Astrocyte (in vitro differentiated cells and primary cell): ENCODE data around the gene MON1B. TPM values are rescaled to one million over a fixed set of nuclear protein-coding genes. Genes with fewer than 3 reads are reported as not detected.

Experiments used
- DNase-seq: peaks from one replicate; pipeline ENCODE4 v3.0.0-alpha.2; 2010; ENCODE audit warnings: low read depth
- FAIRE-seq: peaks from 2 replicates; lab custom pipeline; 2011; peaks lifted over from hg19 to GRCh38; lab: Jason Lieb, UNC
- H2AFZ ChIP-seq: 2 replicates; pipeline ENCODE4 v1.6.0; 2012; ENCODE audit warnings: low read depth, low read length, inconsistent platforms
- H3K27ac ChIP-seq: 2 replicates; pipeline ENCODE4 v1.5.1; 2011; ENCODE audit warnings: low read depth, low read length, inconsistent platforms
- H3K27me3 ChIP-seq: 2 replicates; pipeline ENCODE4 v1.6.0; 2011; ENCODE audit warnings: low read length, inconsistent platforms; ENCODE audit not compliant: insufficient read depth
- H3K36me3 ChIP-seq: 2 replicates; pipeline ENCODE4 v1.5.1; 2011; ENCODE audit warnings: low read length, inconsistent platforms; ENCODE audit not compliant: insufficient read depth
- H3K4me1 ChIP-seq: 2 replicates; pipeline ENCODE4 v1.5.1; 2011; ENCODE audit warnings: low read length, inconsistent platforms; ENCODE audit not compliant: insufficient read depth
- H3K4me2 ChIP-seq: 2 replicates; pipeline ENCODE4 v1.6.0; 2012; ENCODE audit warnings: low read length, inconsistent platforms
- H3K4me3 ChIP-seq: 2 replicates; pipeline ENCODE4 v1.5.1; 2011; ENCODE audit warnings: low read depth, mild to moderate bottlenecking, low read length, inconsistent platforms; ENCODE audit not compliant: insufficient read depth
- H3K79me2 ChIP-seq: 2 replicates; pipeline ENCODE4 v1.6.0; 2012; ENCODE audit warnings: mild to moderate bottlenecking, low read length, inconsistent platforms; ENCODE audit not compliant: insufficient read depth
- H3K9ac ChIP-seq: 2 replicates; pipeline ENCODE4 v1.6.0; 2012; ENCODE audit warnings: mild to moderate bottlenecking, low read length, inconsistent platforms
- H3K9me3 ChIP-seq: 2 replicates; pipeline ENCODE4 v1.5.1; 2012; ENCODE audit warnings: low read depth, mild to moderate bottlenecking, low read length, inconsistent platforms; ENCODE audit not compliant: insufficient read depth
- H4K20me1 ChIP-seq: 2 replicates; pipeline ENCODE4 v1.6.0; 2012; ENCODE audit warnings: low read length, inconsistent platforms; ENCODE audit not compliant: insufficient read depth
- H3K27ac Mint-ChIP-seq: one replicate; pipeline ENCODE4 v1.8.0; 2021; ENCODE audit warnings: mild to moderate bottlenecking, mixed read lengths; ENCODE audit not compliant: unreplicated experiment
- H3K27me3 Mint-ChIP-seq: one replicate; pipeline ENCODE4 v1.8.0; 2021; ENCODE audit warnings: low read depth, mixed read lengths; ENCODE audit not compliant: unreplicated experiment
- H3K36me3 Mint-ChIP-seq: one replicate; pipeline ENCODE4 v1.8.0; 2021; ENCODE audit warnings: low read depth, mixed read lengths; ENCODE audit not compliant: unreplicated experiment
- H3K4me1 Mint-ChIP-seq: one replicate; pipeline ENCODE4 v1.8.0; 2021; ENCODE audit warnings: low read depth, mixed read lengths; ENCODE audit not compliant: unreplicated experiment
- H3K4me3 Mint-ChIP-seq: one replicate; pipeline ENCODE4 v1.8.0; 2021; ENCODE audit warnings: mild to moderate bottlenecking, moderate library complexity, mixed read lengths; ENCODE audit not compliant: unreplicated experiment
- H3K9me3 Mint-ChIP-seq: one replicate; pipeline ENCODE4 v1.8.0; 2021; ENCODE audit warnings: mild to moderate bottlenecking, mixed read lengths; ENCODE audit not compliant: unreplicated experiment
- CTCF ChIP-seq: IDR thresholded peaks from 2 replicates; pipeline ENCODE4 v1.5.1; 2011; ENCODE audit warnings: low read depth, mild to moderate bottlenecking, inconsistent platforms, low read length, moderate library complexity; ENCODE audit not compliant: insufficient read depth
- EZH2 ChIP-seq: IDR thresholded peaks from 2 replicates; pipeline ENCODE4 v1.6.1; 2012; ENCODE audit warnings: mild to moderate bottlenecking, low read length, inconsistent platforms; ENCODE audit not compliant: insufficient read depth
- total RNA-seq: library from RNA; stranded (reverse); gene quantifications from 2 replicates; pipeline ENCODE4 v1.2.1, GENCODE V29; 2021

The MON1B gene
- total RNA-seq, 1 donor from 2014 or later, result 40.5 TPM

GRCh38 chr16:77221482-77221881, 30.5 kb downstream of the MON1B start:
- peaks cover 3% of the 10 kb centered on the region for H3K4me1 Mint-ChIP-seq
- FAIRE-seq (no peak), DNase-seq (no peak)
- Histone ChIP-seq H3K9ac (no peak overlapping the region), H4K20me1 (no peaks in the 10 kb centered on the region), H3K4me1 (no peaks in the 10 kb centered on the region), H3K36me3 (no peaks in the 10 kb centered on the region), H2AFZ (no peak overlapping the region), H3K4me2 (no peak overlapping the region), H3K79me2 (no peaks in the 10 kb centered on the region), H3K4me3 (no peak overlapping the region), H3K9me3 (no peaks in the 10 kb centered on the region), H3K27me3 (no peaks in the 10 kb centered on the region), H3K27ac (no peak overlapping the region)
- H3K36me3 Mint-ChIP-seq, result no peaks in the 10 kb centered on the region
- H3K9me3 Mint-ChIP-seq, result no peaks in the 10 kb centered on the region
- no peaks in the 10 kb centered on the region for H3K27me3 Mint-ChIP-seq
- TF ChIP-seq CTCF (no peak), EZH2 (no peak)
- H3K4me3 Mint-ChIP-seq, result no peak overlapping the region
- H3K27ac Mint-ChIP-seq, result no peak overlapping the region

GRCh38 chr16:77223184-77223583, 32.2 kb downstream of the MON1B start:
- H3K4me2 ChIP-seq, result no peak overlapping the region
- no peak for FAIRE-seq
- no peaks in the 10 kb centered on the region for H4K20me1 ChIP-seq
- H3K27ac ChIP-seq, result no peak overlapping the region
- Mint-ChIP-seq H3K36me3 (no peaks in the 10 kb centered on the region), H3K27me3 (no peaks in the 10 kb centered on the region), H3K27ac (no peak overlapping the region), H3K4me3 (no peak overlapping the region), H3K9me3 (no peaks in the 10 kb centered on the region), H3K4me1 (peaks cover 4% of the 10 kb centered on the region)
- H2AFZ ChIP-seq, result no peak overlapping the region
- H3K79me2 ChIP-seq, result no peaks in the 10 kb centered on the region
- H3K9ac ChIP-seq, result no peak overlapping the region
- no peak overlapping the region for H3K4me3 ChIP-seq
- TF ChIP-seq CTCF, result no peak
- no peak for TF ChIP-seq EZH2
- H3K27me3 ChIP-seq, result no peaks in the 10 kb centered on the region
- H3K9me3 ChIP-seq, result no peaks in the 10 kb centered on the region
- H3K36me3 ChIP-seq, result no peaks in the 10 kb centered on the region
- H3K4me1 ChIP-seq, result no peaks in the 10 kb centered on the region
- no peak for DNase-seq

GRCh38 chr16:77225182-77225581, 34.2 kb downstream of the MON1B start:
- H3K27ac Mint-ChIP-seq, result no peak overlapping the region
- Histone ChIP-seq H3K79me2 (no peaks in the 10 kb centered on the region), H3K9me3 (no peaks in the 10 kb centered on the region), H2AFZ (no peak overlapping the region), H3K4me1 (no peaks in the 10 kb centered on the region), H3K9ac (no peak overlapping the region), H3K27me3 (no peaks in the 10 kb centered on the region), H3K4me2 (no peak overlapping the region), H3K36me3 (no peaks in the 10 kb centered on the region), H3K27ac (no peak overlapping the region), H4K20me1 (no peaks in the 10 kb centered on the region), H3K4me3 (no peak overlapping the region)
- peaks cover 4% of the 10 kb centered on the region for H3K4me1 Mint-ChIP-seq
- no peak for TF ChIP-seq CTCF
- TF ChIP-seq EZH2, result no peak
- no peaks in the 10 kb centered on the region for H3K36me3 Mint-ChIP-seq
- H3K9me3 Mint-ChIP-seq, result no peaks in the 10 kb centered on the region
- no peak overlapping the region for H3K4me3 Mint-ChIP-seq
- no peaks in the 10 kb centered on the region for H3K27me3 Mint-ChIP-seq
- DNase-seq, result no peak
- no peak for FAIRE-seq
